HepG2 (cell line): ENCODE measurements around the gene ARL3. TPM values are rescaled to one million over a fixed set of nuclear protein-coding genes. Genes with fewer than 3 reads are reported as not detected.
A peak's percentile ranks its signal among the peaks of the same experiment; 100 is the strongest.

Source experiments
- ARNTL ChIP-seq: sonication (generic); formaldehyde crosslinking; IDR thresholded peaks from 2 replicates; pipeline ENCODE4 v1.4.0; 2020; ENCODE audit warnings: mild to moderate bottlenecking, missing genetic modification reagents
- CHD4 ChIP-seq: fragments of 200-600 bp; sonication (generic); IDR thresholded peaks from 2 replicates; pipeline ENCODE4 v1.7.0; 2017; ENCODE audit warnings: mild to moderate bottlenecking, low read length, borderline replicate concordance
- HMGXB3 ChIP-seq: sonication (generic); formaldehyde crosslinking; IDR thresholded peaks from 2 replicates; pipeline ENCODE4 v1.4.0; 2020; ENCODE audit warnings: missing genetic modification reagents, borderline replicate concordance
- MIER2 ChIP-seq: IDR thresholded peaks from 2 replicates; pipeline ENCODE4 v1.6.1; 2016; ENCODE audit warnings: missing biosample characterization, missing genetic modification reagents
- MYPOP ChIP-seq: sonication (generic); formaldehyde crosslinking; IDR thresholded peaks from 2 replicates; pipeline ENCODE4 v1.8.1; 2023; ENCODE audit warnings: mild to moderate bottlenecking, moderate library complexity, missing genetic modification reagents
- POLR2AphosphoS5 ChIP-seq: IDR thresholded peaks from 2 replicates; pipeline ENCODE4 v1.6.1; 2012; ENCODE audit warnings: low read depth, low read length
- PREB ChIP-seq: sonication (generic); formaldehyde crosslinking; IDR thresholded peaks from 2 replicates; pipeline ENCODE4 v1.4.0; 2020; ENCODE audit warnings: missing genetic modification reagents
- SNRNP70 ChIP-seq: fragments of 200-400 bp; formaldehyde crosslinking; IDR thresholded peaks from 2 replicates; pipeline ENCODE4 v1.6.1; 2017; ENCODE audit warnings: mild to moderate bottlenecking, low read depth, low read length, moderate library complexity
- SUZ12 ChIP-seq: fragments of 150-350 bp; IDR thresholded peaks from 2 replicates; pipeline ENCODE4 v1.6.1; 2014; ENCODE audit warnings: low read depth, low read length
- TCF7 ChIP-seq: sonication (generic); IDR thresholded peaks from 2 replicates; pipeline ENCODE4 v1.6.1; 2016; ENCODE audit warnings: antibody characterized with exemption, low read depth
- ZNF256 ChIP-seq: sonication (generic); formaldehyde crosslinking; conservative IDR thresholded peaks from 2 replicates; pipeline ENCODE4 v1.4.0; 2020; ENCODE audit warnings: missing genetic modification reagents
- ZNF3 ChIP-seq: IDR thresholded peaks from 2 replicates; pipeline ENCODE4 v1.7.0; 2017; ENCODE audit warnings: inconsistent platforms
- ZNF512 ChIP-seq: sonication (generic); formaldehyde crosslinking; IDR thresholded peaks from 2 replicates; pipeline ENCODE4 v1.4.0; 2020; ENCODE audit warnings: mild to moderate bottlenecking, missing genetic modification reagents
- ZNF609 ChIP-seq: sonication (generic); formaldehyde crosslinking; IDR thresholded peaks from 2 replicates; pipeline ENCODE4 v1.4.0; 2020; ENCODE audit warnings: mild to moderate bottlenecking, missing genetic modification reagents, borderline replicate concordance
- ZNF713 ChIP-seq: sonication (generic); formaldehyde crosslinking; IDR thresholded peaks from 2 replicates; pipeline ENCODE4 v1.4.0; 2020; ENCODE audit warnings: mild to moderate bottlenecking, missing genetic modification reagents
- ZNF75D ChIP-seq: sonication (generic); formaldehyde crosslinking; IDR thresholded peaks from 2 replicates; pipeline ENCODE4 v1.8.1; 2023; ENCODE audit warnings: missing genetic modification reagents, mild to moderate bottlenecking, borderline replicate concordance
- polyA plus RNA-seq, 8 experiments: library from polyadenylated mRNA; depleted of rRNA in 3 of 8; stranded (reverse) in 7 of 8; unstranded in 1 of 8; fragments of >200 nt; fragmentation: Illumina TruSeq in 4 of 8; extraction: Trizol in 4 of 8; gene quantifications; 2 replicates each; pipeline versions ENCODE4 v1.2.1 to v1.2.3, GENCODE V29; 2011 to 2016; ENCODE audit warnings: low read depth in 4 of 8, missing spikeins in 1 of 8, mixed read lengths in 1 of 8; ENCODE audit not compliant: insufficient read depth in 1 of 8
- total RNA-seq, 5 experiments: library from RNA; depleted of rRNA; stranded (reverse); fragments of >200 nt; fragmentation: Illumina TruSeq; extraction: Trizol; gene quantifications; 2 replicates each; pipeline ENCODE4 v1.2.3, GENCODE V29; 2016; ENCODE audit warnings: low read depth in 1 of 5

ARL3 gene
- total and polyA plus RNA-seq, 2 of the 13 experiments (the other 11 are each of a cell fraction or from before 2014, with no cell fraction given): 5.2 to 6.6 TPM

- TF ChIP-seq ZNF609 (peak; percentile 86), MYPOP (CRISPR knock-in tag) (no peak), ZNF512 (no peak), PREB (CRISPR knock-in tag) (no peak), MIER2 (peak; percentile 51; the same call in 1 of the 2 replicates), ZNF256 (CRISPR knock-in tag) (no peak), POLR2AphosphoS5 (no peak), ZNF75D (CRISPR knock-in tag) (no peak), TCF7 (peak; percentile 96), CHD4 (no peak), SNRNP70 (no peak), ZNF3 (CRISPR knock-in tag) (no peak), ARNTL (CRISPR knock-in tag) (peak; percentile 44; the same call in 1 of the 2 replicates), SUZ12 (no peak), HMGXB3 (CRISPR knock-in tag) (no peak; the same call in 1 of the 2 replicates), ZNF713 (CRISPR knock-in tag) (no peak)
Observed at GRCh38 chr10:102660888-102661657, 53.1 kb downstream of the ARL3 start (continued).
